Stimulated activated CD8-positive, alpha-beta memory T cell treated with anti-CD3 and anti-CD28 coated beads, Interleukin-7, amount 100 ng/mL, for 4 hours (primary cell): ENCODE data around the gene SLC29A4.
"Not testable (repeated sequence)": the region's sequence is repeated elsewhere in the genome, so short reads cannot be mapped to it uniquely, and the experiment has no call there.

Experiments
- DNase-seq, 2 donors: peaks; one replicate each; pipeline ENCODE4 v3.0.0-alpha.2; 2020; ENCODE audit warnings: low read depth in 2 of 2

Gene SLC29A4

GRCh38 chr7:5296015-5296610 lies 13.4 kb downstream of the SLC29A4 start:
- no peak for DNase-seq

DNA sequence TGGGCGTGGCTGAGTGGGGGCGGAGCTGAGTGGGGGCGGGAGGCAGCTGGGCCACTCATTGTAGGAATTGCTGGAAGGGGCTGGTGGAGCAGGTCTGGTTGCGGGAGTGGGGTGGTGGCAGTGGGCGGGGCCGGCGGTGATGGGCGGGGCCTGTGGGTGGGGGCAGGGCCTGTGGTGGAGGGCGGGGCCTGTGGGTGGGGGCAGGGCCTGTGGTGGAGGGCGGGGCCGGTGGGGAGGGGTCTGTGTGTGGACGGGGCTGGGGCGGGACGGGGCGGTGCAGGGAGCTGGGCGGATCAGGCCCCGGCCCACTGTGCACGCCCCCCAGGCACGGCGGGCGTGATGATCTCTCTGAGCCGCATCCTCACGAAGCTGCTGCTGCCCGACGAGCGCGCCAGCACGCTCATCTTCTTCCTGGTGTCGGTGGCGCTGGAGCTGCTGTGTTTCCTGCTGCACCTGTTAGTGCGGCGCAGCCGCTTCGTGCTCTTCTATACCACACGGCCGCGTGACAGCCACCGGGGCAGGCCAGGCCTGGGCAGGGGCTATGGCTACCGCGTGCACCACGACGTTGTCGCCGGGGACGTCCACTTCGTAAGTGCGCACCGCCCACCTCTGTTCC lies 14.0 kb downstream of the SLC29A4 start:
- DNase-seq: peak; percentile 42 to 61

- DNase-seq: no peak
Observed at GRCh38 chr7:5300366-5300765, 17.6 kb downstream of the SLC29A4 start.

- no peak for DNase-seq
Observed at GRCh38 chr7:5302577-5302976, 19.8 kb downstream of the SLC29A4 start.

DNA sequence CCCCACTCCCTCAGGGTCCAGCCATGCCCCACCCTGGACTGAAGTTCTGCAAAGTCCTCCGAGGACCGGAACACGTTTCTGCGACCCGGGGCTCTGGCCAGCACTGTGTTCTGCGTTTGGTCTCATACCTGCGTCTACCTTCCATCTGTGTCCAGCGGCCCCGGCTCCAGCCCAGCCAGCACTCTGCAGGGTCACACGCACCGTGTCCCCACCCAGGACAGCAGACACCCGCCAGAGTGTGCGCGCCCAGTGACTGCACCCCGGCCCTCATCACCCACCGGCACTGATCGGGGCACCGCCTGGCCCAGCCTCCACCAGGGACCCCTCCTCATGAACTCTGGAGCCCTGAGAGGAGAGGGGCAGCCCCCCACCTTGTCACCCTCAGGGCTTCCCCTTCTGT lies 20.3 kb downstream of the SLC29A4 start:
- DNase-seq: no peak

DNA sequence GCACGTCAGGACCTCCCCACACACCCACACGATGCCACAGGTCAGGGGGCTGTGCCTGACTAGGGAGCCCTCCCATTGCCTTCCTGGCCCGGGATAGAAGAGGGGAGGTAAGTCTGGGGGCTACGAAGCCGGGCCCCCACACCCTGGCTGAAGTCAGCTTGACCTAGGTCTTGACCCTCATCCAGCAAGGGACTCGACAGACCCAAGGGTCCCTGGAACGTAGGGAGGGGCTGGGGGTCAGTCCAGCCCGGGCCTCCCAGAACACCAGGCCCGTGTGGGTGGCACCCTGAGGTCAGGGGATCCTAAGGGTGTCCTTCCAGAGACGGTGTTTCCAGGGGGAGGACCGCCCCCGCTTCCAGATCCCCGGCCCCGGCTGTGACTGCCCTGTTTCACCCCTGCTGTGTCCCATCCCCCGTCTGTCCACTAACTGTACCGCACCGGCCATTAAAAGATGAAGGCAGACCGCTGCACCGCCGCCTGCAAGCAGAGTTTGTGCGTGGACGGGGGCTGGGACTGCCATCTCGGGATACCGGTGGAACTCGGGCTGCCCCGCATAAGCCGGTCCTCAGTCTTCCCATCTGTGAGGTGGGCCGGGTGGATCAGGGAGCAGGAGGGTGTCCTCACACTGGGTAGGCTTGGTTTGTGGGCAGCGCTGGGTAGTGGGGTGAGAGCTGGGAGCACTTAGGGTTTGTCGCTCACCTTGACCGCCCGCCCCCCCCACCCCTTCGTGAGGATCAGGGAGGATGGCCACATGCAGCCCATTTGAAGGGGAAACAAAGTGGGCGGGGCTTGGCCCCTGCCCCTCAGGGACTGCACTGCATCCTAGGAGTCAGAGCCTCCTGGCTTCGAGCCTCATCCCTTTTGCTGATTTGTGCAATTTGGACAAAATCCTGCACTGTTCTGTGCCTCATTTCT lies 21.1 kb downstream of the SLC29A4 start:
- no peak for DNase-seq

DNA sequence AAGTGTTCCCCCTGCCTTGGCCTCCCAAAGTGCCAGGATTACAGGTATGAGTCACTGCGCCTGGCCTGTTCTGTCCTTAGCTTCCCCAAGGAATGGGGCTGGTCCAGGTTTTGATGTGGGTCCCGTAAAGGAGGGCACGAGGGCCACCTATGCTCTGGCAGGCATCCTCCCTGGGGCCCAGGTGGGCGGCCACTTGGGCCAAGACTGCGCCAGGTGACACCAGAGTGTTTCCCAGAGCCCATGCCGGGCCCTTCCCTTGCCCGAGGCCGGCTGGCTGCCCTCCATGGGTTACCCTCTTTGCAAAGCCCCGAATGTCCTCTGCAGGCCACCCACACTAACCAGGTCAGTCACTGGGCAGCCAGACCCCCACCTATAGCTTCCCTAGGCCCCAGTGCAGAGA lies 22.3 kb downstream of the SLC29A4 start:
- DNase-seq: not testable (repeated sequence)

- DNase-seq: not testable (repeated sequence)
Observed at GRCh38 chr7:5307221-5308142, 24.7 kb downstream of the SLC29A4 start.

GRCh38 chr7:5309146-5309545 lies 26.4 kb downstream of the SLC29A4 start:
- no peak for DNase-seq

DNA sequence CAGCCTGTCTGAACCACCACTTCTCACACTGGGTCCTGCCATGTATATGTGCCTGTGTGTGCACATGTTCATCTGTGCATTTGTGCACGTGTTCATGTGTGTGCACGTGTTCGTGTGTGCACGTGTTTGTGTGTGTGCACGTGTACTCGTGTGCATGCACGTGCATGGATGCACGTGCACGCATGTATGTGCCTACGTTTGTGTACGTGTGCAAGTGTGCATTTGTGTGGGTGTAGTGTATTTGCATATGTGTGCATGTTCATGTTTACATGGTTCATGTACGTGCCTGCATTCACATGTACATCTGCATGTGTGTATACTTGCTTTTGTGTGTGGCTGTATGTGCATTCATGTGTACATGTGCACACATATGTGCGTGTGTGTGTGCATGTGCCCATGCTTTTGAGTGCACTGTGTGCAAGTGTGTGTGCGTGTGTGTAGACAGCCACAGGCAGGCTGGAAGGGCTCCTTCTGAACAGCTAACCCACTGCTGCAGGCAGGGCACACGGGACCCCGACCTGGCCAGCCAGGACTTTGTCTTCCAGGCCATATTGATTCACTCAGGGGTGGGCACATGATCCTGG lies 28.2 kb downstream of the SLC29A4 start:
- no peak for DNase-seq

DNA sequence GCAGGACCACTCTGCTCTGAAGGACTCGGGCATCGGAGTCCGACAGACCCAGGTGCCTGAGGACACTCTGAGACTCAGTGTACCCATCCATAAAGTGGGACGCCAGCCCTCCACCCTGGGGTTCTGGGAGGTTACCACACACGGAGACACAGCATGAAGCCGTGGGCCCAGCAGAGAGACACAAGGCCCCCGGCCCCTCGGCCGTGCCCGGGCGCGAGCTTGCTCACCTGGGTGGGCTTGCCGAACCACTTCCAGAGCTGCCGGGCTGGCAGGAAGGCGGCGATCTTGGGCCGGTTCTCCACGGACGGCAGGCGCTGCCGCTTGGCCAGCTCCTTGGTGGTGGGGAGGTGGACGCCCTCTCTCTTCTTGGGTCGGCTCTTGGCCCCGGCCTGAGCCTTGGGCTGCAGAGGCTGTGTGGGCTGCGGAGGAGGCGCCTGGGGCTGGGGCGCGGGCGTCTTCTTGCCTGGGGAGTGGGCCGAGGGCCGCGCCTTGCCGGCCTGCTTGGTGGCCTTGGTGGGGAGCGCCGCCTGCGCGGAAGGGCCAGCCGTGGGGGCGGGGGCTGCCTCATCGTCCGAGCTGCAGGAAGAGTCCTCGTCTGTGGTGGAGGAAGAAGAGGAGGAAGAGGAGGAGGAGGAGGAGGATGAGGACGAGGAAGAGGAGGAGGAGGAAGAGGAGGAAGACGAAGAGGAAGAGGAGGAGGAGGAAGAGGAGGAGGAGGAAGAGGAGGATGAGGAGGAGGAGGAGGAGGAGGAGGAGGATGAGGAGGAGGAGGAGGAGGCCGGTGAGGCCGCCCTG lies 29.7 kb downstream of the SLC29A4 start:
- DNase-seq: not testable (repeated sequence)

- not testable (repeated sequence) for DNase-seq
Observed at GRCh38 chr7:5313076-5313885, 30.5 kb downstream of the SLC29A4 start.

DNA sequence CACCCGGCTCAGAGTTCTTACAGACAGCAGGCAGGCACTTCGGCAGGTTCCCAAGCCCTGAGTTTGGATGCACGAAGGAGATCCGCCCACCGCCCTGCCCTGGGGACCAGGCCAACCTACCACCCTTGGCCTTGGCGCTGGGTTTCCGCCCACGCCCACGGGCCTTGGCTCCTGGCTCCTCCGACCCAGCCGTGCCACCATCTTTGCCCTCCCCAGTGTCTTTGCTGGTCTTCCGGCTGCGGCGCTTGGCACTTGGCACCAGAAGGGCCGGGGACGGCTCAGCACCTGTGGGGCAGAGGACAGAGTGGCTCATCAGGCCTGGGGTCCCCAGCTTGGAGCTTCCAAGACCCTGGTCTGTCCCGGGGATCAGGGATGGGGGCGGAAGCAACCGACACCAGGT lies 32.1 kb downstream of the SLC29A4 start:
- no peak for DNase-seq

DNA sequence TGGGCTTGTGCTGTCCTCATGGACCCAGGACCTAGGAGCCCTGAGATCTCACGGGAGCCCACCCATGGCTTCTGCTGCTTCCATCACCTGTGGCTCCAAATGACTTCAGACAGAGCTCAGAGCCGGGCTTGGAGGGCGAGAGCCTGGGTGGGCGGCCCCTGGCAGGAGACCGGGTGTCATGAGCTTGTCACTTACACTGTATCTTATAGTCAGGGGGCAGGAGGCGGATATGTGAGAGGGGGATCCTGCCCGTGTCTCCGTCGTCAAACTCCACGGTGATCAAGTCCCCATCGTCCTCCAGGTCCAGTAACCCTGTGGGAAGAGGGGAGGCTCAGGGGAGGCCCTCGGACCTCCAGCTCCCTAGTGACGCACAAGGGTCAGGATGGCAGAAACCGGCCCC lies 33.0 kb downstream of the SLC29A4 start:
- no peak for DNase-seq

- not testable (repeated sequence) for DNase-seq
Observed at GRCh38 chr7:5318613-5319012, 35.9 kb downstream of the SLC29A4 start.

GRCh38 chr7:5320391-5320790 lies 37.6 kb downstream of the SLC29A4 start:
- DNase-seq: no peak

DNA sequence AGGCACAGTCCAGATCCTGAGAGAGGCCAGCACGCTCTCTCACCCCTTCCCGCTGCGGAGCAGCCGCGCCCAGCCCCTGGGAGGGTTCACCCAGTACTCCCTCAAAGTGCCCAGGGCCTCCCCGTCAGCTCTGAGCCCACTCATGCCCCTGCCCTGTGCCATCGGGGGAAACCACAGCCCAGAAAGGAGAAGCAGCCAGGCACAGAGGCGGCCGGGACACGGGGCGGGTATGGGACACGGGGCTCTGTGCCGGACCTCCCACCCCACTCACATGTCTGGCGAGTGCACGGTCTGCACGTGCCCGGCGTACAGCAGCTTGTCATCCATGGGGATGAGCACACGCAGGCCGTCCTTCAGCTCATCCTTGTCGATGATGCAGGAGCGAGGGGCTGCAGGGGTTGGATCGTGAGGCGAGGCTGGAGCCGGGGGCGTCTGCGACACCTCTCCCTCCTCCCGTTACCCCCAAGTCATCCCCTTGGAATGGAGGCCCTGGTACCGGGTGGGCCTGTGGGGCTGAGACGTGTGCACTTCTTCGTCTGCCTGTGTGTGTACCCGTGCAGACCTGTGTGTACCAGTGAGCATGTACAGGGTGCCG lies 38.2 kb downstream of the SLC29A4 start:
- no peak for DNase-seq

GRCh38 chr7:5322621-5323410 lies 40.1 kb downstream of the SLC29A4 start:
- DNase-seq: no peak
